HG03439 (cell line): ENCODE results near the gene AKAP7.
"Not testable (repeated sequence)": the region's sequence is repeated elsewhere in the genome, so short reads cannot be mapped to it uniquely, and the experiment has no call there.

Source experiments
- ATAC-seq: cut with Tn5 transposase; IDR thresholded peaks from one replicate; pipeline ENCODE4 v1.9.1; 2021; ENCODE audit warnings: mild to moderate bottlenecking, moderate library complexity; ENCODE audit not compliant: unreplicated experiment

The AKAP7 gene

DNA sequence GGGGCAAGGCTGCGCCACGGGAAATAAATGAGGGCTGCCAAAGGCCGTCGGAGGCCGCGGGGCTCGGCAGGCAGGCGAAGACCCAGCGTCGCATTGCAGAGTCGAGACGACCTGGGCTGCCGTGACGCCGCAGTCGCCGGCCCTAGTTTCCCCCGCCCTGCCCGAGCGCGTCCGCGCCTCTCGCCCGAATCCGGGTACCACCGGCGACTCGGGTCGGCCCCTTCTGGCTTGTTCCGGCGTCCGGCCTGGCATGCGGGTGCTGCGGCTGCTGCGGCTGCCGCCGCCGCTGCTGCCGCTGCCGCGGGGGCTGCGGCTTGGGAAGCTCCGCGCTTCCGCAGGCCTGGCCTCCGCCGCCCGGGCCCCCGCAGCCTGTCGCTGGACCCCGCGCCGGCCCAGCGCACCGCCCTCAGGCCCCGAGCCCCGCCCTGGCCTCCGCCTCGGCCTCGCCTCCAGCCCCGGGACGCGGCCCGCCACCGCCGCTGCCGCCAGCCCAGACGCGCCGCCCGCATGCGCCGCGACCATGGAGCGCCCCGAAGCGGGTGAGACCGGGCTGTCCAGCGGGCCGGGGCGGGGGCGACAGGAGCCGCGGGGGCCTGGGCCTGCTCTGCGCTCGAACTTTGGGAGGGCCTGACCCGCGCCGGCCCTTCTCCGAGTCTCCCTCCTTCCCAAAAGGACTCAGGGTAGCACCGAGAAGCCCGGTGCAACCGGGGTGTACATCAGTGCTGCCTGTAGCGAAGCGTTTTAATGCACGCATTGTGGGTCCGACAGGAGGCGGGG is at the start of gene AKAP7:
Gene AKAP7, plus strand, starts transcription at position 224 of the 777 bp plus-strand sequence. Its CDS starts 297 bp downstream, at position 521.
- ATAC-seq: peak; percentile 81

DNA sequence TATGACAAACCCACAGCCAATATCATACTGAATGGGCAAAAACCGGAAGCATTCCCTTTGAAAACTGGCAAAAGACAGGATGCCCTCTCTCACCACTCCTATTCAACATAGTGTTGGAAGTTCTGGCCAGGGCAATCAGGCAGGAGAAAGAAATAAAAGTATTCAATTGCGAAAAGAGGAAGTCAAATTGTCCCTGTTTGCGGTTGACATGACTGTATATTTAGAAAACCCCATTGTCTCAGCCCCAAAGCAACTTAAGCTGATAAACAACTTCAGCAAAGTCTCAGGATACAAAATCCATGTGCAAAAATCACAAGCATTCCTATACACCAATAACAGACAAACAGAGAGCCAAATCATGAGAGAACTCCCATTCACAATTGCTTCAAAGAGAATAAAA is 44.9 kb upstream of the AKAP7 start:
- not testable (repeated sequence) for ATAC-seq

DNA sequence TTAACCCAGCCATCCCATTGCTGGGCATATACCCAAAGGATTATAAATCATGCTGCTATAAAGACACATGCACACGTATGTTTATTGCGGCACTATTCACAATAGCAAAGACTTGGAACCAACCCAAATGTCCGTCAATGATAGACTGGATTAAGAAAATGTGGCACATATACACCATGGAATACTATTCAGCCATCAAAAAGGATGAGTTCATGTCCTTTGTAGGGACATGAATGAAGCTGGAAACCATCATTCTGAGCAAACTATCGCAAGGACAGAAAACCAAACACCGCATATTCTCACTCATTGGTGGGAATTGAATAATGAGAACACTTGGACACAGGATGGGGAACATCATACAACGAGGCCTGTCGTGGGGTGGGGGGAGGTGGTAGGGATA is 43.3 kb upstream of the AKAP7 start:
- not testable (repeated sequence) for ATAC-seq

DNA sequence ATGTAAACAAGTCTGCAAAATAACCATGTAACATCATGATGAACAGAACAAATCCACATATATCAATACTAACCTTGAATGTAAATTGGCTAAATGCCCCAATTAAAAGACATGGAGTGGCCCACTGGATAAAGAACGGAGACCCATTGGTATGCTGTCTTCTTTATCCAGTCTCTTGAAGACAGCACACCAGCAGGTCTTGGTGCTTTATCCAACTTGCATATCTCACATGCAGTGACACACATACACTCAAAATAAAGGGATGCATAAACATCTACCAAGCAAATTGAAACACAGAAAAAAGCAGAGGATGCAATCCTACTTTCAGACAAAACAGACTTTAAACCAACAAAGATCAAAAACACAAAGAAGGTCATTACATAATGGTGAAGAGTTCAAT is 41.9 kb upstream of the AKAP7 start:
- no peak for ATAC-seq

DNA sequence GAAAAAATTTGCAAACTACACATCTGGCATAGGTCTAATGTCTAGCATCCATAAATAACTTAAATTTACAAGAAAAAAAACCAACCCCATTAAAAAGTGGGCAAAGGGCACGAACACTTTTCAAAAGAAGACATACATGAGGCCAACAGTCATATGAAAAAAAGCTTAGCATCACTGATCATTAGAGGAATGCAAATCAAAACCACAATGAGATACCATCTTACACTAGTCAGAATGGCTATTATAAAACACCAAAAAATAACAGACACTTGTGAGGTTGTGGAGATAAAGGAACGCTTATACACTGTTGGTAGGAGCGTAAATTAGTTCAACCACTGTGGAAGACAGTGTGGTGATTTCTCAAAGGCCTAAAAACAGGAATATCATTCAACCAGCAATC is 38.5 kb upstream of the AKAP7 start:
- ATAC-seq: no peak

DNA sequence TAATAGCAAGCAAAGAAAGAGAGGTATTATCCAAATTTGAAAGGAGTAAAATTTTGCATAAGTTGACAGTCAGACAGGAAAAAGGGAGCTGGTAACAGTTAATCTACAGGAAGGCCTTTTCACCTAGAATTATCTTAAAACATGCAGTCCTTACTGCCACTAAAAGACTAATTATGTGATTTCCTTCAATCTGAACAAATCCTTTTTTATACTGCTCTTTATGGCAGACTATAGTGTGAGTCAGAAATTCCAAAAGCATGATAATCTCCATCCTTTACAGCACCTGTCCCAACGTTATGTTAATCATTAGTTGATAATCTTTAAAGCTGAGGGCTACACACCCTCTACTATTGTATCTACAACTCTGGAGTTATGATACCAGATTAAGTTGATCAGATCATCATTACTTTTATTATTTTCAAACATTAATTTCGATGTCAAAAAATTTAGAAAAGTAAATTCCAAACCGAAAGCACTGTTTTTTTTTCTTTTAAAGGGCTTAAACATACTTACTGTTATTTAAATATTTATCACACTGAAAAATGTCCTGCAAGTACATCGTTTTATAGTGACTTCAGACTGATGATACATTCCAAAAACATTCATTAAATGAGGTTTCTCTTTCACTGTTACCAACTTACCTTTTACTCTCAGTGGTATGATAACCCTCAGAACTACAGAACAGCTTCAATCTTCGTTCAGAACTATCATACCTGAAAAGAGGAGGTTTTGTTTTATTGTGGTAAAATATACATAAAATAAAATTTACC is 33.2 kb upstream of the AKAP7 start:
- no peak for ATAC-seq

DNA sequence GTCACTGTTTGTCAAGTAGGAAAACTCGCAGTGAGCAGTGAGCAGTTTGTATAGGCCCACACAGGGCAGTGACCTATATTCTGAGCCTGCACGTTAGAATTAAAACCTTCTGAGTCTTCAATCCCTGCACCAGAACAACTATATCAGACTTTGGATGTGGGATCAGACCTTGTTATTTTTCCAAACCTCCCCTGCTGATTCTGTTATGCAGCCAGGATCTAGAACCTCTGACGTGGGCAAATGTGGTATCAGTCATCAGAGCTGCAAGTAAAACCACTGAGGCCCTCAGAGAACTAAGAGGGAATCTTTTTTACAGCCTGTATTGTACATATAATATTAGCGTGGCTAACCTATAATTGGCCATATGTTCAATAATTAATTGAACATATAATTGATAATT is 32.0 kb upstream of the AKAP7 start:
- no peak for ATAC-seq

DNA sequence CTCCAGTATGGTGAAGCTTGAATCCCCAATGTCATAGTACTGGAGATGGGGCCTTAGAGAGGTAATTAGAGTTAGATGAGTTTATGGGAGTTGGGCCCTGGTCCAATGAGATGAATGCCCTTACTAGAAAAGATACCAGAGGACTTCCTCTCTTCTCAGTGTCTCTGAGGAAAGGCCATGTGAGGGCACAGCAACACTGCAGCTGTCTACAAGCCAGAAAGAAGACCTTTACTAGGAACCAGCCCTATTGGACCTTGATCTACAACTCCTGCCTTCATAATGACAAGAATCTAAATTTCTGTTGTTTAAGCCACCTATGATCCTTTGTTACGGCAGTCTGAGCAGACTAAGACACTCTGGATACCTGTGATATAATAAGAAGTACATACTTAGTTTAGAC is 31.4 kb upstream of the AKAP7 start:
- no peak for ATAC-seq

DNA sequence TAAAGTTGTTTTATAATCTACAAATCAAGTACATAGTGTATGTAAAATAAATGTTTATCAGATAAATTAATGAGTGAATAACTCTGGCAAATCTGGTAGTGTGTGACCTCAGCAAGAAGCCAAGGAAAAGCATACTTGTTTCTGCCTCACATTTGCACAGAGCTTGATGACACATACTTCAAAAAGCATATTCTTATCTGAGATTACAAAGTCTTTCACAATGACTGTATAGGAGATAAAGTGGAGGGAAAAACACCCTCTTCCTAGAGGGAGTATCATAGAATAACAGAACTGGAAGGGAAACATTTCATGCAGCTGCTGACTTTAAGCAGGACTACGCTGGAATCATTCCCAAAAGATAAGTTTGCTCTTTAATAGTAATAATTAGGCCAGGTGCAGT is 28.1 kb upstream of the AKAP7 start:
- ATAC-seq: no peak

DNA sequence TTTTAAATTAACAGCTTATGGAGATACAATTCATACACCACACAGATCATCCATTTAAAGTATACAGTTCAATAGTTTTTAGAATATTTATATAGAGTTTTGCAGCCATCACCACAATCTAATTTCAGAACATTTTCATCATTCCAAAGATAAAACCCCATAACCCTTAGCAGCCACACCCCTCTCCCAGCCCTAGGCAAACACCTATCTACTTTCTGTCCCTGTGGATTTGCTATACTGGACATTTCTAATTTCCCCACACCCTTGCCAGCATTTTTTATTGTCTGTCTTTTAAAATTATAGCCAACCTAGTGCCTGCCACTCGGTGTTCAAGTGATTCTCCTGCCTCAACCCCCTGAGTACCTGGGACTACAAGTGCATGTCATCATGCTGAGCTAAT is 23.0 kb upstream of the AKAP7 start:
- no peak for ATAC-seq

DNA sequence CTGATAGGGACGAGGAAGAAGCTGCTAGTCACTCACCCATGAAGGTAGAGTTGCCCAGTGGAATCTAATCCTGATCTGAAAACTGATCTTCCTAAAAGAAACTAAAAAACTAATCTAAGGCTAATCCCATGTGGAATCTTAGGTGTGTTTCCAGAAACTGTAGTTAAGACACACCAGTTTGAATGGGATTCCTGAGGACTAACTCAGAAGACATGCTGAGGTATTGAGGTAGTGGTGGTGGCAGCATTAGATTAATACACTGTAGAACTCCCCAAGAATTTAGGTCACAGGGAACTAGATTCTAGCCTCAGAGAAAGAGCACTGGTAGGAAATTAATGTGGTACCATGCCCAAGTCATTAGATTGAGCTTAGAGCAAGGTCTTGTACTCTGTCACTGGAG is 19.6 kb upstream of the AKAP7 start:
- ATAC-seq: no peak

DNA sequence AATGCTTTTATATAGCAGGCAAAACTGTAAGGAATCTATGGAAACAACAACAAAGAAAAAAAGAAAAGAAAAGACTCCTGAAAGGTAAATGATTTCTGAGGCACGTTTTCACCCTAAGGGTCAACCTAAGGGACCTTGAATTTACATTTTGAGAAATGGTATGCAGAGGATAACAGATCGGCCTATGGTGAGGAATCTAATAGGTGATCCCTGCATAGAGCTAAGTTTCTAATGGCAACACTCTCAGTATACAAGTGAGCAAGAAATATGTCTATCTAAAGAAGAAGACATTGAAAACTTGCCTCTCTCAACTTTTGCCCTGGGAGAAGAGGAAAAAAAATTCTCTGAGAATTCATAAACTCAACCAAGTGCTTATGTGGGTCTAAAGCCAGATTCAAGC is 18.9 kb upstream of the AKAP7 start:
- ATAC-seq: no peak

DNA sequence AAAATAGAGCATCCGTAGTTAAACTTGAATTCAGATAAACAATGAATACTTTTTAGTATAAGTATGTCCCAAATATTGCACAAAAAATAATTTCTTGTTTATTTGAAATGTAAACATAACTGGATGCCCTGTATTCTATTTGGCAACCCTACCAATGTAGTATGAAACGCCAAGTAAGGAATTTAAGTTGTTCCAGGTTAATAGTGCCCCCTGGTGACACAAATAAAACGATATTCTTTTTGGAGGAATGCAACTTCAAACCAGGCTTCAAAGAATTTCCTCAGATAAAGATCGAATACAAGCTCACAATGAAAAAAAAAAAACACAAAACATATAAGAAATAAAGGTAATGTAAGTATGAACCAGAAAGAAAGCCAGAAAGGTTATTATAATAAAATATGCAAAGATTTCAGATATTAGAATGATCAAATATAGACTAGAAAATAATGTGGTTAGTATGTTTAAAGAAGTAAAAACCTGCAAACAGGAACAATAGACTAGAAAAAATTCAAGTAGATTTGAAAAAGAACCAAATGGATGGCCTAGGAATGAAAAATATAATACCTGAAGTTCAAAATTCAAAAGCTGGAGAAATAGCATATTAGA is 18.4 kb upstream of the AKAP7 start:
- ATAC-seq: no peak

DNA sequence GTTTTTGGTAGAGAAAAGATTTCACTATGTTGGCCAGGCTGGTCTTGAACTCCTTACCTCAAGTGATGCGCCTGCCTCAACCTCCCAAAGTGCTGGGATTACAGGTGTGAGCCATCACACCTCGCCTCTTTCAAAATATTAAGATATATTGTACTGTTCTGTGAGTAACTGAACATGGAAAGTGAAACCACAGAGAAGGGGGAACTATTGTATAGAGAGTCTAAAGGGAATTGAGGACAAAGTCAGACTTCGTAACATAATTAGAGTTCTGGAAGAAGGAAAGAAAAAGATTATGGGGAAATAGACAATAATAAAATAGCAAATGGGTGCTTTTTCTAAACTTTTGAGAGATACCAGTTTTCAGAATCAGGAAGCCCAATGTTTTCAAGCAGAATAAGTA is 17.4 kb upstream of the AKAP7 start:
- ATAC-seq: no peak

DNA sequence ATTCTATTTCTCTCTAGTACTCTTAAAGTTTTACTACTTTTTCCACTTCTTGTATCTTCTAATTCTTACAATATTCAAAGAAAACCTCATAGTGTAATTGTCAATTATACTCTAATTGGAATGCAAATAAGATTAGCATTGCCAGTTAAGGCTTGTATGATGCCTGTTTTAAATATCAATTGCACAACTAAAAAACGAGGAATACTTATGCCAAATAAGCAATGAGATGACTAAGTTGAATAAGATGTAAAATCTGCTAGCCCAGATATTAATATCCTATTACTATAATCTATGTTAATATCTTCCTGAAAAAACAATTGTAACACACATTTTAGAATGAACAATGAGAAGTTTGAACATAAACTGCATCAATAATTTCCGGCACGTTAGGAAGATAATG is 13.3 kb upstream of the AKAP7 start:
- ATAC-seq: no peak

DNA sequence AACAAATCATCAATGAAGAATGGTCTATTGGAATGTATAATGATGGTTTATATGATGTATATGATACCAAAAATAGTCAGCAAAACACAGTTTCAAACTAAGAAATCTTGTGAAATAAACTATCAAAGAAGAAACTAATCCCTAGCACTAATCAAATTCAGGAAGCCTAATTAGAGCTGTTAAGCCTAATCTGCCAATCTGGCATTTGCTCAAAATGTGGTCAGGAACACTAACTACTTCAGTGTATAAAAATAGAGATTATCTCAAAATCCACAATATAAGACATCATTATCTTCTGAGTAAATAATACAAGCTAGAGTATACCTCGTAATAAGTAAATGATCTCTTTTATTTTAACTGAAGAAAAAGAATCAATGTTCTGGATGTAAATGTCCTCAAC is 12.8 kb upstream of the AKAP7 start:
- ATAC-seq: no peak

DNA sequence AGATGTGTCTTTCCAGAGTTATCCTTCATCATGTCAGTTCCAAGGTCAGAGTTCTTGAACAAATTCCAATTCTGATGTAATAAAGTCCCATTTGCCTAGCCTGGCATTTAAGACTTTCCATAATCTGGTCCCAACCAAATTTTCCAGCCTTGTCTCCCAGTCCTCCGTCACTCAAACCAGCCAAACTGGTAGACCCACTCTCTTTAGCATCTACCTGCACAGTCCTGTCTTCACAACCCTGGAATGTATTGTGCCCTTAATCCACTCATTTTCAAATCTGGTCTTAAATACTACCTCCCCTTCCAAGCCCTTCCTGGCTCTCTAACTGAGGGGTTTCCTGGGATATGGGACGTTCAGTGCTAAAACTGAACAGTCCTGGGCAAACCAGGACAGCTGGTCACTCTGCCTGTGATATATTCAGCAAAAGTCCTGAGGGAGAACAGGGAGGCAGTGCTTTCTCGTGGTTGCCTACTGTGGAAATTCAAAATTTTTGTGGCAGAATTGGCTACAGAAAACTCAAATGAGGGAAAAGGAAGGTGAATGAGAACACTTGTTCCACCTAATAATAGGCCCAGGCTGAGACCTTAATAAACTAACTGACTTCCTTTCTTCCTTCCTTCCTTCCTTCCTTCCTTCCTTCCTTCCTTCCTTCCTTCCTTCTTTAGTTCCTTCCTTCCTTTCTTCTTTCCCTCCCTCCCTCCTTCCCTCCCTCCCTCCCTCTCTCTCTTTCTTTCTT is 10.8 kb upstream of the AKAP7 start:
- ATAC-seq: no peak

DNA sequence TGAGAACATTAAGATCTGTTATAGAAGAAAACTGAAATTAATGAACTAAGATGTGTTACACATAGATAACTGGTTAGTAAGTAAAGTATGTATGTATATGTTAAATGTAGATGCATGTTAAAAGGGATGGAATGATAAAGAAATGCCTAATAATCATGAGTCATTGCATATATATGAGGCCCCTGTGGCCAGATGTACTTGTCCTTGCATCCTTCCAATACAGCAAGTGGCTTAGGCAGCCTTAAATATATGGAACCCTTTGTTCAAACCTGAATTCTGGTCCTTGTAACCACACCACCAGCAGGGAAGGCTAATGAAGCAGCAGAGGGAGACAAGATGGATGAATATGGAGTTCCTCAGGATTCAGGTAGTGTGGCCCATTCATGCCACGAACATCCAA is 9.8 kb upstream of the AKAP7 start:
- no peak for ATAC-seq

DNA sequence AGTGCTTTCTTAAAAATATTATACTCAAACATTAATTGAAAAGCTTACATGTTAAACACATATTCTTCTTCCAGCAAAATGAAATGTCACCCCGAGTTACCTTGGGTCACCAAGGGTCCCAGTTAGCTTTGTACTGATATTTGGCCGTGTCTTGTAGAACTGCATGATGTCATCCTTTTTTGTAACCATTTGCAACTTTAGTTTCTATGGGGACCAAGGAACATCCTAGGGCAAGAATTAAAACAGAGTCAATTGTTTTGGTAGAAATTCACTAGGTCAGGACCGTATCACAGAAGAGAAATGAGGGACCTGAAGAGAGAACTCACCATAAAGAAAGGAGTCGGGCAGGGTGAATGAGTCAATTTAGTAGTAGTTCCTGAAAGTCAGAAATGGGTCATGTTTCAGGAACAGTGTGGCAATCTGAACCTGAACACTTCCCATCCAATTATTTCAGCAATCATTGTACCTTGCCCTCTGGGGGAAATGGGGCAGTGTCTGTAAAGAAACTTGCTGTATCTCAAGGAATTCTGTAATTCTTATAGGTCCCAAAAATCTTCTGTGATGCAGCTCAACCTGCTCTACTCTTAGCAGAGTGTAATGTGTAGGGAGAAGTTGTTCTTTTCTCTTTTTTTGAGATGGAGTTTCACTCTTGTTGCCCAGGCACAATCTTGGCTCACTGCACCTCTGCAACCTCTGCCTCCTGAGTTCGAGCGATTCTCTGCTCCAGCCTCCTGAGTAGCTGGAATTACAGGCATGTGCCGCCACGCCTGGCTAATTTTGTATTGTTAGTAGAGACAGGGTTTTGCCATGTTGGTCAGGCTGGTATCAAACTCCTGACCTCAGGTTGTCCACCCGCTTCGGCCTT is 5.3 kb upstream of the AKAP7 start:
- ATAC-seq: no peak

DNA sequence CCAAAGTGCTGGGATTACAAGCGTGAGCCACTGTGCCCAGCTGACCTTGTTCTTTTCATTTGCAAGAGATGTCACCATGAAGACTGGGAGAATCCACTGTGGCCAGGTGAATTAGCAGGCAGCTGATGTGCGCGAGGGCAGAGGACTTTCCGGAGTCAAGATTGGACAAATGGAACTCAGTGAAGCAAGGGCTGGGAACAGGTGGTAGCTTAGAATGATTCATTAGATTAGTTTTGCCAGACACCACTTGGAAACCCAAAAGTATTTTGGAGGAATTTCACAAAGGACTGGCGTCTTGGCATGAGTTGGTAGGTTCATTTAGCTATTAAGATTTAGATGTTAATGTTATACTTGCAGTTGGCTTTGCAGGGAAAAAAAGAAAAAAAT is 4.7 kb upstream of the AKAP7 start:
- no peak for ATAC-seq
